B cell (primary cell): ENCODE measurements around the gene YAP1. TPM values are rescaled to one million over a fixed set of nuclear protein-coding genes. Genes with fewer than 3 reads are reported as not detected.

Experiments used
- ATAC-seq: fragments of 200-7000 bp; cut with Tn5 transposase; one replicate; pipeline ENCODE4 v1.10.0; 2021; ENCODE audit warnings: low read depth, mild to moderate bottlenecking, moderate number of reproducible peaks, moderate library complexity
- CTCF ChIA-PET: fragments of 350-600 bp; sonication (Branson Sonifier 250); formaldehyde crosslinking; loops from one replicate; lab custom pipeline; 2021; ENCODE audit warnings: antibody characterized with exemption, inconsistent platforms; lab: Charles Lee
- POLR2A ChIA-PET: fragments of 350-600 bp; sonication (Branson Sonifier 250); formaldehyde crosslinking; loops from one replicate; lab custom pipeline; 2021; ENCODE audit warnings: antibody characterized with exemption; lab: Charles Lee
- DNase-seq: peaks from one replicate; pipeline ENCODE4 v3.0.0; 2013
- H2AFZ ChIP-seq: 2 replicates; pipeline ENCODE4 v1.6.1; 2012; ENCODE audit warnings: mild to moderate bottlenecking, low read depth, low read length; ENCODE audit not compliant: insufficient read depth, poor library complexity, severe bottlenecking
- H3K27ac ChIP-seq, 2 donors: 1 replicate in 1 of 2; 2 replicates in 1 of 2; pipeline ENCODE4 v1.5.1; 2012 to 2013; ENCODE audit warnings: low read length in 2 of 2, mild to moderate bottlenecking in 2 of 2, moderate library complexity in 1 of 2
- H3K27me3 ChIP-seq, 4 experiments: fragments of 200-600 bp in 1 of 4; sonication (generic) in 1 of 4; replicated peaks in 1 of 4; 1 replicate in 2 of 4; 2 replicates in 2 of 4; pipeline versions ENCODE4 v1.6.1 to v1.7.0; 2013 to 2016; ENCODE audit warnings: low read length in 3 of 4, mild to moderate bottlenecking in 2 of 4, mixed read lengths in 1 of 4, moderate library complexity in 1 of 4; ENCODE audit not compliant: insufficient read depth in 4 of 4, control insufficient read depth in 3 of 4; ENCODE audit errors: control extremely low read depth in 1 of 4
- H3K36me3 ChIP-seq, 2 experiments: replicated peaks in 1 of 2; 1 replicate in 1 of 2; 2 replicates in 1 of 2; pipeline versions ENCODE4 v1.6.1 to v1.7.1; 2013; ENCODE audit warnings: low read length in 1 of 2; ENCODE audit not compliant: insufficient read depth in 2 of 2, control insufficient read depth in 1 of 2; ENCODE audit errors: control extremely low read depth in 1 of 2, extremely low read depth in 1 of 2
- H3K4me1 ChIP-seq, 2 donors: fragments of 200-600 bp in 1 of 2; sonication (generic) in 1 of 2; 1 replicate in 1 of 2; 2 replicates in 1 of 2; pipeline versions ENCODE4 v1.5.1 to v1.6.1; 2013 to 2017; ENCODE audit warnings: low read length in 2 of 2; ENCODE audit not compliant: control insufficient read depth in 2 of 2, insufficient read depth in 2 of 2
- H3K4me2 ChIP-seq: replicated peaks from 2 replicates; pipeline ENCODE3; 2012; ENCODE audit warnings: mild to moderate bottlenecking, low read depth, low read length; ENCODE audit not compliant: poor library complexity, severe bottlenecking
- H3K4me3 ChIP-seq, 5 experiments: fragments of 200-600 bp in 1 of 5; sonication (generic) in 1 of 5; 1 replicate in 3 of 5; 2 replicates in 2 of 5; pipeline versions ENCODE4 v1.5.1 to v1.7.0; 2011 to 2016; ENCODE audit warnings: low read length in 4 of 5, mild to moderate bottlenecking in 4 of 5, low read depth in 2 of 5, control low read depth in 1 of 5, moderate library complexity in 1 of 5; ENCODE audit not compliant: insufficient read depth in 1 of 5; ENCODE audit errors: control extremely low read depth in 1 of 5, extremely low read depth in 1 of 5
- H3K79me2 ChIP-seq: fragments of 200-600 bp; sonication (generic); one replicate; pipeline ENCODE4 v1.6.0; 2016; ENCODE audit warnings: low read length; ENCODE audit not compliant: control insufficient read depth, insufficient read depth
- H3K9ac ChIP-seq: fragments of 200-600 bp; sonication (generic); 2 replicates; pipeline ENCODE4 v1.6.1; 2017; ENCODE audit warnings: mild to moderate bottlenecking, low read length, moderate library complexity
- H3K9me3 ChIP-seq, 3 donors: one replicate each; pipeline versions ENCODE4 v1.6.1 to v1.7.1; 2013; ENCODE audit warnings: low read length in 2 of 3; ENCODE audit not compliant: control insufficient read depth in 2 of 3, insufficient read depth in 1 of 3; ENCODE audit errors: control extremely low read depth in 1 of 3
- H4K20me1 ChIP-seq: 2 replicates; pipeline ENCODE4 v1.6.0; 2012; ENCODE audit warnings: mild to moderate bottlenecking, low read length; ENCODE audit not compliant: insufficient read depth, control insufficient read depth, poor library complexity, severe bottlenecking
- H3K27ac Mint-ChIP-seq: one replicate; pipeline ENCODE4 v1.8.0; 2021; ENCODE audit warnings: mixed read lengths
- H3K27me3 Mint-ChIP-seq: one replicate; pipeline ENCODE4 v1.8.0; 2021; ENCODE audit warnings: mixed read lengths
- H3K4me1 Mint-ChIP-seq: one replicate; pipeline ENCODE4 v1.8.0; 2021; ENCODE audit warnings: mixed read lengths
- H3K4me3 Mint-ChIP-seq: one replicate; pipeline ENCODE4 v1.8.0; 2021; ENCODE audit warnings: mixed read lengths
- H3K9me3 Mint-ChIP-seq: one replicate; pipeline ENCODE4 v1.8.0; 2022; ENCODE audit warnings: mixed read lengths; ENCODE audit not compliant: insufficient read depth
- CTCF ChIP-seq: fragments of 200-600 bp; IDR thresholded peaks from one replicate; pipeline ENCODE4 v1.8.0; 2022; ENCODE audit warnings: antibody characterized with exemption, mild to moderate bottlenecking
- EZH2 ChIP-seq: IDR thresholded peaks from 2 replicates; pipeline ENCODE4 v1.6.1; 2012; ENCODE audit warnings: borderline replicate concordance, low read depth, mild to moderate bottlenecking, moderate library complexity, low read length; ENCODE audit not compliant: insufficient read depth, poor library complexity, severe bottlenecking
- WGBS: methylation state at CpG from one replicate; pipeline ENCODE4 v1.1.5; 2013; ENCODE audit warnings: missing lambda C conversion rate; ENCODE audit not compliant: insufficient coverage; 5-methylcytosine and 5-hydroxymethylcytosine counted together
- intact Hi-C: fragments of 100-400 bp; cut with micrococcal nuclease; formaldehyde crosslinking; loops from one replicate; pipeline ENCODE4 v1.10.0; 2022
- polyA plus RNA-seq: library from polyadenylated mRNA; depleted of rRNA; stranded (reverse); fragments of >200 nt; gene quantifications from 2 replicates; pipeline ENCODE4 v1.2.3, GENCODE V29; 2012
- total RNA-seq, 2 donors: library from RNA; stranded (reverse); fragments of 120-200 nt in 1 of 2; gene quantifications; 1 replicate in 1 of 2; 2 replicates in 1 of 2; pipeline versions ENCODE4 v1.2.3 to v1.2.4, GENCODE V29; 2013 to 2022

Gene YAP1
- total and polyA plus RNA-seq, 2 donors (not counting 1 experiment from before 2014, with no cell fraction given): not detected

GRCh38 chr11:102153082-102153481 lies 42.8 kb downstream of the YAP1 start:
- Mint-ChIP-seq H3K4me3 (no peak overlapping the region), H3K4me1 (no peaks in the 10 kb centered on the region), H3K27me3 (peaks cover 28% of the 10 kb centered on the region), H3K9me3 (no peaks in the 10 kb centered on the region), H3K27ac (no peak overlapping the region)
- intact Hi-C loops: no loop called here
- H3K27me3 ChIP-seq: no peaks in the 10 kb centered on the region
- DNase-seq: no peak
- no peak for ATAC-seq
- H3K4me2 ChIP-seq: no peak overlapping the region
- ChIA-PET POLR2A (no interaction called here), CTCF (no interaction called here)
- H3K9ac ChIP-seq: no peak overlapping the region
- H3K9me3 ChIP-seq: no peaks in the 10 kb centered on the region
- no peaks in the 10 kb centered on the region for H4K20me1 ChIP-seq
- no peak overlapping the region for H3K4me3 ChIP-seq
- no peaks in the 10 kb centered on the region for H3K79me2 ChIP-seq
- TF ChIP-seq EZH2: no peak
- TF ChIP-seq CTCF: no peak
- H3K36me3 ChIP-seq: no peaks in the 10 kb centered on the region
- WGBS: no CpG with 5 or more reads among the region's 1 CpG
- H2AFZ ChIP-seq: no peak overlapping the region
- H3K4me1 ChIP-seq: no peaks in the 10 kb centered on the region
- no peak overlapping the region for H3K27ac ChIP-seq

DNA sequence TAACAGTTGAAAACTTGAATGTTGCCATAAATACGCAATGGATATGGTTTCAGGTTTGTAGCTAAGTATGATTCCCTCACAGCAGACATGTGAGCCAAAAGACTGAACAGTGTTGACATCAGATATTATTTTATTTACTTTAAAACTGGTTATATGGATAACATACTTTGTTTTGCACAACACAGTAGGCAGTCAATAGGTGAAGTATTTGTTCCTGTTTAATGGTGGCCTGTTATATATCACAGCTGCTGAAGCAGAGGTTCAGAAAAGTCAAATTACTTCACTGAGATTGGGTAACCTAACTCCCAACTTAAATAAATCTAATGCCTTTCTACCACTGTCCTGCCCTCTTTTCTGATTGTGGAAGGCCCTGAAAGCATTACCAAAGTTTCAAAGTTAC lies 44.6 kb downstream of the YAP1 start:
- H2AFZ ChIP-seq: no peak overlapping the region
- Mint-ChIP-seq H3K4me1 (no peaks in the 10 kb centered on the region), H3K9me3 (no peaks in the 10 kb centered on the region), H3K27ac (no peak overlapping the region), H3K4me3 (no peak overlapping the region), H3K27me3 (peaks cover 26% of the 10 kb centered on the region)
- ATAC-seq: no peak
- no peaks in the 10 kb centered on the region for H3K27me3 ChIP-seq
- H3K79me2 ChIP-seq: no peaks in the 10 kb centered on the region
- no peaks in the 10 kb centered on the region for H3K36me3 ChIP-seq
- H3K9ac ChIP-seq: no peak overlapping the region
- H3K4me3 ChIP-seq: no peak overlapping the region
- H3K4me2 ChIP-seq: no peak overlapping the region
- H3K27ac ChIP-seq: no peak overlapping the region
- DNase-seq: no peak
- ChIA-PET CTCF (no interaction called here), POLR2A (no interaction called here)
- no peaks in the 10 kb centered on the region for H3K9me3 ChIP-seq
- no CpG with 5 or more reads among the region's 1 CpG for WGBS
- no peaks in the 10 kb centered on the region for H3K4me1 ChIP-seq
- H4K20me1 ChIP-seq: no peaks in the 10 kb centered on the region
- intact Hi-C loops: no loop called here
- TF ChIP-seq CTCF (no peak), EZH2 (no peak)
